ENCODE data around the gene DAPP1.

Gene DAPP1

DNA sequence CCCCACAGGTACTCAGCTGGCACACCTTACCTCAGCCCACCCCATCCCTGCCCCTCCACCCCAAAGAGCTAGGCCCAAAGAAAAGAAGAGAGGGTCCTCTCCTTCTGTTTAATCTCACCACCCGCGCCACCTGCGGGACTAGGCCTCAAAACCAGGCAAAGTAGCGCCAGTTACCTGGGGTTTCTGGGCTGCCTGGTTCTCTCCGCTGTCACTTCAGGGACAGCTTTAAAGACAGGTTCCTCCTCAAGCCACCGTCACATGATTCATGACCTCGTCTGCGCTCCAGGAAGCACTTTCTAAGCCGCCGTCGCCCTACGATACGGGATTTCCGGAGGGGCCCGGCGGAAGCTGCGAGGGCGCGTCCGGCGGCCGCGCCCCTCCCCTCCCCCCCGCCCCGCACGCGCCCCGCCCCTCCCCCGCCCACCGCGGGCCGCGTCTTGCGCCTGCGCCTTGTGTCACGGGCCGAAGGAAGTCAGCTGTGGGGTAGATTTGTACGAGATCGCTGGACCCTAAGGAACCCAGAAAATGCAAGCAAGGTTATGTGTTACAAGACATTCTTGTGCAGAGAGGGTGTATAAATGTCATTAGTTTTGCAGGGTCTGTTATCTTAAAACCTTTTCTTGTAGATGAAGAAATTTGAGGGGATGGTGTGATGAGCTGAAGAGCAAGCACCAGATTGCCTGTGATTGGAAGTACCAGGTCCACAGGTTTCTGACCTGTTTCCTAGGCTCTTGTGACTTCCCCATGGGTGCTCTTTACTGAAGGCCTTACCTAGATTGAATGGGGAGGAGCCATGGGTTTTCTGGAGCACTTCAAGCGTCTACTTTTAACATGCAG is 77.8 kb downstream of the DAPP1 start, which contains the start of gene LAMTOR3:
Gene LAMTOR3 (minus strand): TSS at position 267 of the 837 bp plus-strand sequence. CDS start 464 bp downstream, outside the sequence.
- peak within 1 kb of the TSS; percentile 94 for H3K4me3 ChIP-seq (ENCODE audit: low read depth, low read length)
- TF ChIP-seq, protein P1, sequence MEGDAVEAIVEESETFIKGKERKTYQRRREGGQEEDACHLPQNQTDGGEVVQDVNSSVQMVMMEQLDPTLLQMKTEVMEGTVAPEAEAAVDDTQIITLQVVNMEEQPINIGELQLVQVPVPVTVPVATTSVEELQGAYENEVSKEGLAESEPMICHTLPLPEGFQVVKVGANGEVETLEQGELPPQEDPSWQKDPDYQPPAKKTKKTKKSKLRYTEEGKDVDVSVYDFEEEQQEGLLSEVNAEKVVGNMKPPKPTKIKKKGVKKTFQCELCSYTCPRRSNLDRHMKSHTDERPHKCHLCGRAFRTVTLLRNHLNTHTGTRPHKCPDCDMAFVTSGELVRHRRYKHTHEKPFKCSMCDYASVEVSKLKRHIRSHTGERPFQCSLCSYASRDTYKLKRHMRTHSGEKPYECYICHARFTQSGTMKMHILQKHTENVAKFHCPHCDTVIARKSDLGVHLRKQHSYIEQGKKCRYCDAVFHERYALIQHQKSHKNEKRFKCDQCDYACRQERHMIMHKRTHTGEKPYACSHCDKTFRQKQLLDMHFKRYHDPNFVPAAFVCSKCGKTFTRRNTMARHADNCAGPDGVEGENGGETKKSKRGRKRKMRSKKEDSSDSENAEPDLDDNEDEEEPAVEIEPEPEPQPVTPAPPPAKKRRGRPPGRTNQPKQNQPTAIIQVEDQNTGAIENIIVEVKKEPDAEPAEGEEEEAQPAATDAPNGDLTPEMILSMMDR (IDR thresholded peaks at IDR 0.05; ENCODE audit: low read depth, low read length): no peak

GRCh38 chr4:99894998-99895397 is 78.4 kb downstream of the DAPP1 start:
- peak overlapping the region; percentile 47 for H3K4me3 ChIP-seq (ENCODE audit: low read depth, low read length)
- TF ChIP-seq, protein P1 (IDR thresholded peaks at IDR 0.05; ENCODE audit: low read depth, low read length): no peak

- H3K4me3 ChIP-seq (ENCODE audit: low read depth, low read length): no peak overlapping the region
- TF ChIP-seq, protein P1 (IDR thresholded peaks at IDR 0.05; ENCODE audit: low read depth, low read length): no peak
These were observed 98.8 kb downstream of the DAPP1 start for GRCh38 chr4:99915449-99915848.

DNA sequence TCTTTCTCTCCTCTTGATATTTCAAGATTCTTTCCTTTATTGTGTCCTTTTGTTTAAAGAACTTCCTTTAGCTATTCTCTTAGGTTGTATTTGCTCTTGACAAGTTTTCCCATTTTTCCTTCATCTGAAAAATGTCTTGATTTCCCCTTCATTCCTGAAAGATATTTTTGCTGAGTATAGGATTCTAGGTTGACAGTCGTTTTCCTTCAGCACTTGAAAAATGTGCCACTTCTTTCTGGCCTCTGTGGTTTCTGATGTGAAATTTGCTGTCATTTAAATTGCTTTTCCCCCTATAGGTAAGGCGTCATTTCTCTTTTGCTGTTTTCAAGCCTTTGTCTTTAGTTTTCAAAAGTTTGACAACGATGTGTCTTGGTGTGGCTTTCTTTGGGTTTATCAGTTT is 100.9 kb downstream of the DAPP1 start:
- no peak overlapping the region for H3K4me3 ChIP-seq (ENCODE audit: low read depth, low read length)
- TF ChIP-seq, protein P1 (IDR thresholded peaks at IDR 0.05; ENCODE audit: low read depth, low read length): no peak

GRCh38 chr4:99918656-99919055 is 102.0 kb downstream of the DAPP1 start:
- TF ChIP-seq, protein P1 (IDR thresholded peaks at IDR 0.05; ENCODE audit: low read depth, low read length): no peak

More at GRCh38 chr4:99918656-99919055, 102.0 kb downstream of the DAPP1 start:
- H3K4me3 ChIP-seq (ENCODE audit: low read depth, low read length): no peak overlapping the region
